HS-27A (cell line): ENCODE results near the gene NECAB2.

ENCODE experiments used
- DNase-seq: peaks from one replicate; pipeline ENCODE4 v3.0.0-alpha.2; 2012; ENCODE audit warnings: low read depth, missing footprints

NECAB2 gene

GRCh38 chr16:83952940-83953795 is 14.9 kb upstream of the NECAB2 start, which contains the start of gene OSGIN1:
TSS of gene OSGIN1 (plus strand) at chr16:83953240. CDS start at chr16:83957672, 4,432 bp downstream.
- peak; percentile 87 for DNase-seq

GRCh38 chr16:83953796-83954576 is 14.1 kb upstream of the NECAB2 start:
- no peak for DNase-seq

- DNase-seq, result peak; percentile 49
Observed at GRCh38 chr16:83954577-83955016, 13.4 kb upstream of the NECAB2 start.

GRCh38 chr16:83955218-83956130 is 12.6 kb upstream of the NECAB2 start:
- no peak for DNase-seq

GRCh38 chr16:83956336-83957289 is 11.4 kb upstream of the NECAB2 start:
- peak; percentile 36 for DNase-seq

- no peak for DNase-seq
Observed at GRCh38 chr16:83957296-83957855, 10.7 kb upstream of the NECAB2 start.

- DNase-seq, result no peak
Observed at GRCh38 chr16:83958137-83958845, 9.8 kb upstream of the NECAB2 start.

GRCh38 chr16:83958846-83959565 is 9.0 kb upstream of the NECAB2 start:
- no peak for DNase-seq

- DNase-seq, result no peak
Observed at GRCh38 chr16:83959656-83960434, 8.2 kb upstream of the NECAB2 start.

GRCh38 chr16:83960521-83961249 is 7.4 kb upstream of the NECAB2 start:
- DNase-seq, result no peak

GRCh38 chr16:83961591-83961990 is 6.5 kb upstream of the NECAB2 start:
- no peak for DNase-seq

- no peak for DNase-seq
Observed at GRCh38 chr16:83963277-83964119, 4.5 kb upstream of the NECAB2 start.

- no peak for DNase-seq
Observed at GRCh38 chr16:83964684-83965443, 3.2 kb upstream of the NECAB2 start.

GRCh38 chr16:83965444-83966152 is 2.4 kb upstream of the NECAB2 start:
- DNase-seq, result no peak

GRCh38 chr16:83966153-83966696 is 1.8 kb upstream of the NECAB2 start:
- DNase-seq, result no peak
